NCI-H187 (cell line): ENCODE results near the gene LRRC8B.
"Not testable (repeated sequence)": the region's sequence is repeated elsewhere in the genome, so short reads cannot be mapped to it uniquely, and the experiment has no call there.

ENCODE experiments used
- DNase-seq, 2 experiments: peaks; one replicate each; lab custom pipeline; 2025; lab: John Stamatoyannopoulos, UW

The LRRC8B gene

GRCh38 chr1:89525169-89525855, 683 bp downstream of the LRRC8B start:
- DNase-seq, result peak; percentile 26 to 63

- DNase-seq, result no peak
Measured at GRCh38 chr1:89527256-89527655, 2.6 kb downstream of the LRRC8B start.

DNA sequence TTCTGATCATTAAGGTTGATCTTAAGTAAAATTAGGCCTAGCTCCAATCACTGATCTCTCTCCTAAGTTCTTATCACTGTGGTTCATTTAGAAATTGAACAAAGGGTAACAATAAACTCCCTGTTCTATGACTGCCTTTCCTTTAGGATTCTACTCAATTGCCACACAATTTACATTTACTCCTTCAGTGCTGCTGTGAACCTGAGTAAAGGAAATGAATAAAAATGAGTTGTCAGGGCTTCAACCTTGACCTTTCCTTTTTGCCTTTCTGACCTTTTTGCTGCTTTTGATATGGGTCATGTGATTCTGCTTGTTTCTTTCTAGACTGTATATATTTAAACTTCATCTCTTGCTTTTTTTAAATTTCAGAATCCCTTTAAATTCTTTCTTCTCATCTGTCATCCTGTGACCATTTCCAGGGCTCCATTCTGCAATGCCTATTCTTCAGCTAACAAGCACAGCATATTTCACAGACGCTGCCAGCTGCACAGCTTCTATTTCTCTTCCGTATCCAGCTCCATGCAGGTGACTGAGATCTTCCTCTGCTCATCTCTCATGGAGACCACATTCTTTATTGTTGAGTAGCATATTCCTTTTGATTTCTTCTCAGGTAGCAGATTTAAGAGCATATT, 3.2 kb downstream of the LRRC8B start:
- DNase-seq, result no peak

GRCh38 chr1:89528382-89528780, 3.8 kb downstream of the LRRC8B start:
- DNase-seq, result no peak

- DNase-seq, result no peak
Measured at GRCh38 chr1:89529196-89529595, 4.6 kb downstream of the LRRC8B start.

DNA sequence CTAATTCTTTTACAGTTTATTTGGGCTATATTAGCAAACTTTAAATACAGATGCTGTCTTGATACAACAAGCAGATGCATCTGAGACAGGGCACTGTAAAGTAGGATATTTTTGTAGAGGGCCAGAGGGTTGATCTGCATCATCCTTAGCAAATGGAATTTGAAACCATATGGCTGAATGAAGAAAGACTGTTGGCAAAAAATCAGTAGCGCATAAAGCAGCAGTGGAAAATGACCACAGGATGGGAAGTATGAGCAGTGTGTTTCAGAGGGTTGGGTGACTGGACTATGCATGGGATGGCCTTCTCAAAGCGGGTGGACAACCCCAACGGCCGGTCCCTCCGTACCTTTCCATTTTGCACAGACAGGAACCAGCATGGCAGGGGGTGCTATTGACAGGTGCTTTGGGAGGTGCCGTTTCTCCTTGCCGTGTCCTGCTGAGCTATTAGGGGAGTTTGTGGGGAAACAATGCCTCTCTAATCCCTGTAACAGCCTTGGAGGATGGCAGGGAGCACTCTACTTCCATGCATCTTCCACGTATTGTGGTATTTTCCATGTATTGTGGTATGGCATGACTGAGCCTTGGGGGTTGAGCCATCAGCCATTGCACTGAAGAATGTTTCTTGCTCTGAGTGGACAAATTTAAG, 5.9 kb downstream of the LRRC8B start:
- DNase-seq, result no peak

DNA sequence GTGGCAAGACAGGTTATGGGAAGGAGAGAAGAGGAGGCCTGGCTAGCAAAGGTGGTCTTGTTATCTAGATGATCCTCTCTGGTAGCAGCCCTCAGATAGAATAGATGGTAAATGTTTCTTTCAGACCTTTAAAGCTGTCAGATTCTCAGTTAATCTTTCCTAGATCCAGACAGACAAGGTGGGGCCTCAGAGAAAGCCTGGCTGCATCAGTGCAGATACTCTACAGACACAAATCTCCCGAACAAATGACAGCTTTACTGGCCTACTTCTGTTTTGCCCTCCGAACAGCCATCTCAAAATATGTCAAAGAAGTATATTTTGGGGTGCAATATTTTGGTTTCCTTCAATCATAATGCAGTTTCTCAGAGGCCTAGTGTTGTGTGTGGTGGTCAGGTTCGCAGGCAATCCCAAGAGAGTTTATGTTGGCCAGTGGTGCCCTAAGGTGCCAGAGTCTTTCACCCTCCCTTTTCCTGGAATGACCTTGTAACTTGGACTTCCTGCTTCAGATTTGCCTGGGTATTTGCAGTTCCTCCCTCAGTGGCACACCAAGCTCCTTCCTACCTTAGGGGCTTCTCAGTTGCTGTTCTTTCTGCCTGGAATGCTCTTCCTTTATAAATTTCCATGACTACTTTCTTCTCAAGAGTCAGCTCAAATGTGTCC, 7.0 kb downstream of the LRRC8B start:
- no peak for DNase-seq

DNA sequence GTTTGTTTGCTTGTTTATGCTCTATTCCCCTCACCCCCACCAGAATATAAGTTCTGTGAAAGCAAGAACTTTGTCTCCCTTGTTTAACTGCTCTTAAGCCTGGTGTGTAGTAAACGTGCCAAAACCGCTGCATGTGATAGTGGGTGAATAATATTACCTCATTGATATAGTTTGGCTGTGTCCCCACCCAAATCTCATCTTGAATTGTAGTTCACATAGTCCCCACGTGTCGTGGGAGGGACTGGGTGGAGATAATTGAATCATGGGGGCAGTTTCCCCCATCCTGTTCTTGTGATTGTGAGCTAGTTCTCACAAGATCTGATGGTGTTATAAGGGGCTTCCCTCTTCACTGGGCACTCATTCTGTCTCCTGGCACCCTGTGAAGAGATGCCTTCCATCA, 7.6 kb downstream of the LRRC8B start:
- no peak for DNase-seq

DNA sequence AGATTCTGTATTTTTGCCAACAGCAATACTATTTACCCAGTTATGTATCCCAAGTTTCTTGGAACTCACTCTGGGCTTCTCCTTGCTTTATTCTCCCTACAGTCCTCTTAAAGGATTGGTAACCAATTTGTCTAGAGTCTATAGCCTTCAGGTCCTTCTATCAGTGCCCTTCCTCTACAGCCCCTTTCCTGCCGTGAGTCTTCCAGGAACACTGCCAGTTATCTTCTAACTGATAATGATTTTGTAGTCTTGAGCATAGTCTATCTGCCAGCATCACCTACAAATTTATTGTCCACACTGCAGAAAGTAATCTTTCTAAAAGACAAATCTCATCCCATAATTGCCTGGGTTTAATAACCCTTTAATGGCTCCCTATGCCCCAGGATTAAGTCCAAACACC, 8.2 kb downstream of the LRRC8B start:
- DNase-seq, result no peak

DNA sequence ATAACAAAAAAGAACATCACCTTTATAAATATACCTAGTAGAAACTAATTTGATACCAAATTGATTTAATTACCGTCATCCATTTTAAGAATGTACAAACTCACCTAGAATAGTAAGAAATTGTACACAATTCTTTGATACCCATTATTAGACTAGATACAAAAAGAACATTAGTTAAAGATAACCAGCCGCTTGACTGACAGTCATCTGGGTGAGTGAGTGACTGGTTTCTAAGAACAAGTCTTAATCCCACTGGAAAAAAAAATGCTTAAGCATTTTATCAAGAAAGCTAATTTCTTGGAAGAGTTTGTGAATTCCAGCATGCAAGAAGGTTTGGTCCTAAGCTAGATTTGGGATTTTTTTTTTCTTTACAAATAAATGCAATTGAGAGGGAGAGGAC, 10.9 kb downstream of the LRRC8B start:
- DNase-seq, result no peak

DNA sequence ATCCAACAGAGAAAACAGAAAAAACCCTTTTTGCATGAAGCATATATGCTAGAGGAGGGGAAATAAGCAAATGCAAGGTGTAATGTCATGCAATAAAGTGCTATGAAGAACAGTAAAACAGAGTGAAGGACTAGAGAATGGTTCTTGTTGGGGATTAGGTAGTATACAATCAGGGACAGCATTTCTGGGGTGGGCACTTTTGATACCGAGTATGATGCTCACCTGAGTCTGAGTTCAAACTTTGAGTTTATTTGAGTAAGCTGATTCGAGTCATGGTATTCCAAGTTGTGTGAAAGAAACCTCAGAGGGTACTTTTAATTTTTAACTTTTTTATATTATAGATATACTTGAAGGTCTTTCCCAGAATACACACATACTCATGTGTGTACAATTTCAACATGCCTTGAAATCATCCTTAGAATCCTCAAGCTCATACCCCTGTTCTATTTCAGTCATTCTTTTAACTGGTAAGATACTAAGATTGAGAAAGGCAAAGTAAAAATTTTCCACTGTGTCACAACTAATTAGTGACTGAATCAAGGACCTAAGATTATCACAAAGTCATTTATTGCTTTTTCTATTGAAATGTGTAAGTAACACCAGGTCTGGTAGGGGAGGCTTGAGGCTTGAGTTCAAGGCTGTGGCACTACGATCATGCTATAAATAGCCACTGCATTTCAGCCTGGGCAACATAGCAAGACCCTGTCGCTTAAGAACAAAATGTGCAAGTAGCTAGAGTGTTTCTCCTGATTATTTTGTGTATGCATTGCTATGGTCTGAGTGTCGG, 12.1 kb downstream of the LRRC8B start:
- no peak for DNase-seq

- no peak for DNase-seq
Measured at GRCh38 chr1:89538361-89538760, 13.7 kb downstream of the LRRC8B start.

DNA sequence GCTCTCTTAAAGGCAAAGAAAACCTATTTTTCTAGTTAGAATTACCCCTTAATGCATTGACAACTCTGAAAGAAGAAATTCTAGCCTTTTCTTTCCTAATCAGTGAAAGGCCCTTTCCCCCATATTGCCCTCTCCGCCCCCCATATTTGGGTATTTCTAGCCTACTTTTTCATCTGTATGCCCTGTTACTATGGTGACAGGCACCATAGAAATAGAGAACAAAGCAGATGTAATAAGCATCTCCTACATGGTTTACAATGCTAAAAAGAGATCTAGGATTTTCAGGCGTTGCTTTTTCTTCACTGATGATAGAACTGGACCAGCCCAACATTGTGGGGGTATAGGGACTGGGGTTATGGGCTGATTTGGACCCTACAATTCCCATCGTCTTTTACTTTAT, 14.5 kb downstream of the LRRC8B start:
- DNase-seq, result no peak

- DNase-seq, result no peak
Measured at GRCh38 chr1:89540406-89540970, 15.9 kb downstream of the LRRC8B start.

GRCh38 chr1:89542345-89542744, 17.7 kb downstream of the LRRC8B start:
- DNase-seq, result no peak

- not testable (repeated sequence) for DNase-seq
Measured at GRCh38 chr1:89543632-89544031, 19.0 kb downstream of the LRRC8B start.

GRCh38 chr1:89545264-89546038, 20.8 kb downstream of the LRRC8B start:
- DNase-seq, result no peak

DNA sequence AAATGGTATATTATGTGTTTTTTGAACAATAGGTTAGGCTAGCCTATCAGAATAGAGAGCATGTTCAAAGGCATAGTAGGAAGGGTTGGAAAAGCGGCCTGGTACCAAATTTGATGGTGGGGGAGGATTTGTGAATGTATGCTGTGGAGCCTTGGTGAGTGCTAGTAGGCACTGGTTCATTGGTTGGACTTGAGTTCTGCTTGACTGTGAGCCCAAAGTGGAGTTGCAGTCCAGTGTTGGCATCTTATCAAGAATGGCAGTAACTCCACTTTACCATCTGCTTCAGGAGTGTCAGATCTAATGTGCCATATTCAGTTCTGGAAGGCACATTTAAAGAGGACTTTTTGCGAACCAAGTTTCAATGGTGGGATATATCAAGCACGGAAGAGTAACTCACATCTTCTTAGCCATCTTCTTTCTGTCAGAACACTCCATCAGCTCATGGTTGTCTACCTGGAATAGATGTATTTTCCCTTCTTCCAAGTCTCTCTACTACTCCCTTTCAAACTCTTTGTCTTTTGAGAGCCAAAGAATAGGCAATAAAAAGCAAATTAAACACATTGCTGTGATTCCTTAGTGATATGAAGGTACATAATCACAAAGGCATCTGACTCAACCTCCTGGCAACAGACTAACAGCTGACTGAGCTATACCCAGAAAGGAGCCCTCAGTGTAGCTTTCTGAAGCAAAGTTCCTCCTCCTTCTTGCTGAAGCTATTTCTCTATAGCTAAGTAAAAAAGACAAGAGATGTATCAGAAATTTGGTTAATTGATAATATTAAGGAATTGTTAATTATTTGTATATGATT, 21.7 kb downstream of the LRRC8B start:
- DNase-seq, result no peak

DNA sequence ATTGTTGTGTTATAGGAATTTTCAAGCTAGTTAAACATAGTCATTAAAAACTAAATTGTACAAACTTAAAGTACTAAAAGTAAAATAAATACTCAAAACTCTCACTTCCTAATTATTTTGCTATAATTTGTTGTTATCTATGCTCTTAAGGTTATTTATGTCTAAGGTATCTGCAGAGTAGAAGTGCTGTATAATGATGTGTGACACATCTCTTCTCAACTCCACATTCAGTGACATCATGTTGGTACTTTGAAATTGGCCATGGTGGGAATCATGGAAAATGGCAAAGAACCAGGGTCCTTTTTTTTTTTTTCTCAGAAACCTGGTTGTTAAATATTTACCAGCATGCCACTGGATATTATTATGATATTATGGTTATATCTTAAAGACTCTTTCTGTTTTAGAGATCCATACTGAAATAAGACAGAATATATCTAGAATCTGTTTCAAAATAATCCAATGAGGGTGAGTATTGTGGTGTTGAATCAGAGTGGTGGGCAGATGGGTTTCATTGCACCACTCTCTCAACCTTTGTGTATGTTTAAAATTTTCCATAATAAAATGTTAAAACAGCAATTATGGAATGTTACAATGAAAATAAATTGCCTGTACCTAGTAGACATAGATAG, 22.4 kb downstream of the LRRC8B start:
- DNase-seq, result no peak
